Endothelial cell of umbilical vein (primary cell): ENCODE measurements around the gene NTN3. TPM values are rescaled to one million over a fixed set of nuclear protein-coding genes. Genes with fewer than 3 reads are reported as not detected.

ENCODE experiments used
- BruUV-seq: library from RNA; stranded (reverse); fragments of 400-500 nt; replicated peaks from 2 replicates; lab custom pipeline; 2021; lab: Mats Ljungman, UMichigan
- CTCF ChIA-PET: fragments of 300-600, 350-600 bp; sonication (Branson Sonifier 250); formaldehyde crosslinking; loops from one replicate; lab custom pipeline; 2021; ENCODE audit warnings: antibody characterized with exemption, inconsistent platforms; lab: Charles Lee
- POLR2A ChIA-PET: fragments of 300-600, 350-600 bp; sonication (Branson Sonifier 250); formaldehyde crosslinking; loops from one replicate; lab custom pipeline; 2021; ENCODE audit warnings: antibody characterized with exemption, inconsistent platforms; lab: Charles Lee
- DNase-seq: peaks from one replicate; pipeline ENCODE4 v3.0.0-alpha.2; 2011; ENCODE audit warnings: low read depth, low spot score
- FAIRE-seq: peaks from 2 replicates; lab custom pipeline; 2011; peaks lifted over from hg19 to GRCh38; lab: Jason Lieb, UNC
- H2AFZ ChIP-seq: 2 replicates; pipeline ENCODE4 v1.6.0; 2012; ENCODE audit warnings: low read depth, low read length, control low read depth, inconsistent platforms
- H3K27ac ChIP-seq: 2 replicates; pipeline ENCODE4 v1.5.1; 2011; ENCODE audit warnings: low read depth, mild to moderate bottlenecking, control low read depth, low read length, moderate library complexity; ENCODE audit not compliant: insufficient read depth
- H3K27me3 ChIP-seq, 2 experiments: 2 replicates each; pipeline versions ENCODE4 v1.6.0 to v1.6.1; 2011; ENCODE audit warnings: low read length in 2 of 2, mixed read lengths in 1 of 2; ENCODE audit not compliant: control insufficient read depth in 2 of 2, insufficient read depth in 2 of 2
- H3K36me3 ChIP-seq, 2 experiments: 2 replicates in 1 of 2; 3 replicates in 1 of 2; pipeline ENCODE4 v1.5.1; 2011; ENCODE audit warnings: low read length in 2 of 2, mild to moderate bottlenecking in 1 of 2, moderate library complexity in 1 of 2; ENCODE audit not compliant: control insufficient read depth in 2 of 2, insufficient read depth in 2 of 2; ENCODE audit errors: extremely low read depth in 1 of 2
- H3K4me1 ChIP-seq: 3 replicates; pipeline ENCODE4 v1.5.1; 2011; ENCODE audit warnings: mild to moderate bottlenecking, low read length; ENCODE audit not compliant: control insufficient read depth, insufficient read depth; ENCODE audit errors: extremely low read depth
- H3K4me2 ChIP-seq: 2 replicates; pipeline ENCODE4 v1.6.1; 2011; ENCODE audit warnings: low read length, control low read depth, mixed read lengths; ENCODE audit not compliant: insufficient read depth
- H3K4me3 ChIP-seq, 3 experiments: fragments of 200-600 bp in 1 of 3; sonication (generic), shearing (Covaris generic) in 1 of 3; replicated peaks in 1 of 3; 2 replicates each; pipeline ENCODE4 v1.5.1; 2011 to 2016; ENCODE audit warnings: control low read depth in 3 of 3, low read length in 3 of 3, mild to moderate bottlenecking in 2 of 3, inconsistent platforms in 1 of 3, low read depth in 1 of 3, moderate library complexity in 1 of 3; ENCODE audit not compliant: insufficient read depth in 1 of 3
- H3K79me2 ChIP-seq: 2 replicates; pipeline ENCODE4 v1.6.0; 2012; ENCODE audit warnings: low read length, inconsistent platforms; ENCODE audit not compliant: control insufficient read depth, insufficient read depth
- H3K9ac ChIP-seq: replicated peaks from 2 replicates; pipeline ENCODE3; 2011; ENCODE audit warnings: low read length, control low read depth; ENCODE audit not compliant: insufficient read depth; ENCODE audit errors: extremely low read depth
- H3K9me1 ChIP-seq: replicated peaks from 3 replicates; pipeline ENCODE4 v1.6.0; 2011; ENCODE audit warnings: mild to moderate bottlenecking, low read length; ENCODE audit not compliant: control insufficient read depth, insufficient read depth; ENCODE audit errors: extremely low read depth
- H3K9me3 ChIP-seq: replicated peaks from 2 replicates; pipeline ENCODE4 v1.5.1; 2012; ENCODE audit warnings: low read length, inconsistent platforms; ENCODE audit not compliant: control insufficient read depth, insufficient read depth
- H4K20me1 ChIP-seq: replicated peaks from 2 replicates; pipeline ENCODE3; 2011; ENCODE audit warnings: mild to moderate bottlenecking, low read length; ENCODE audit not compliant: control insufficient read depth, insufficient read depth; ENCODE audit errors: extremely low read depth
- CTCF ChIP-seq, 2 donors: IDR thresholded peaks; 1 replicate in 1 of 2; 2 replicates in 1 of 2; pipeline ENCODE4 v1.5.1; 2011; ENCODE audit warnings: low read length in 2 of 2, mild to moderate bottlenecking in 2 of 2, moderate library complexity in 2 of 2, control low read depth in 1 of 2, inconsistent platforms in 1 of 2, low read depth in 1 of 2; ENCODE audit not compliant: insufficient read depth in 1 of 2; ENCODE audit errors: extremely low read depth in 1 of 2
- EZH2 ChIP-seq: IDR thresholded peaks from 2 replicates; pipeline ENCODE4 v1.6.1; 2012; ENCODE audit warnings: borderline replicate concordance, low read depth, mild to moderate bottlenecking, moderate library complexity, low read length, inconsistent platforms; ENCODE audit not compliant: severe bottlenecking
- FOS ChIP-seq: IDR thresholded peaks from 2 replicates; pipeline ENCODE4 v1.6.1; 2011; ENCODE audit warnings: mild to moderate bottlenecking, low read length, moderate library complexity, borderline replicate concordance; ENCODE audit not compliant: insufficient read depth
- MAX ChIP-seq: IDR thresholded peaks from 2 replicates; pipeline ENCODE4 v1.6.1; 2011; ENCODE audit not compliant: insufficient read depth, insufficient read length
- MYC ChIP-seq: IDR thresholded peaks from one replicate; pipeline ENCODE4 v1.6.1; 2011; ENCODE audit warnings: mild to moderate bottlenecking, low read depth, low read length
- POLR2AphosphoS5 ChIP-seq: IDR thresholded peaks from 2 replicates; pipeline ENCODE4 v1.6.1; 2012; ENCODE audit warnings: low read depth, mild to moderate bottlenecking, control low read depth, low read length, moderate library complexity; ENCODE audit not compliant: insufficient read depth
- dilution Hi-C: fragments of 300-500 bp; cut with MboI; formaldehyde crosslinking; loops from one replicate; pipeline ENCODE4 v1.15.0; 2019; ENCODE audit warnings: low sequenced_read_pairs; ENCODE audit not compliant: extremely low pct_ligation_motif_present
- intact Hi-C: fragments of 100-400 bp; cut with micrococcal nuclease; formaldehyde crosslinking; loops from one replicate; pipeline ENCODE4 v1.10.0; 2022
- polyA plus RNA-seq, 4 experiments: library from polyadenylated mRNA; depleted of rRNA in 3 of 4; stranded (reverse) in 3 of 4; unstranded in 1 of 4; fragments of >200 nt; gene quantifications; 2 replicates each; pipeline versions ENCODE4 v1.2.1 to v1.2.3, GENCODE V29; 2011 to 2012; ENCODE audit warnings: missing spikeins in 1 of 4
- total RNA-seq: library from RNA; stranded (reverse); gene quantifications from 2 replicates; pipeline ENCODE4 v1.2.3, GENCODE V29; 2021

NTN3 gene
- total and polyA plus RNA-seq, 2 donors (not counting 3 experiments of a cell fraction or from before 2014, with no cell fraction given) = 0.15 TPM; not detected in 1

GRCh38 chr16:2470603-2471015 is 488 bp upstream of the NTN3 start:
- peaks cover 10% of the 10 kb centered on the region for H3K4me1 ChIP-seq
- ChIA-PET POLR2A (no interaction called here), CTCF (interaction anchor here (1.3 to 1.9 kb wide), 2 partner anchors 13 to 31 kb away, joined by 5 to 6 read pairs; no protein-coding TSS in a partner anchor)
- no peaks in the 10 kb centered on the region for H3K9me1 ChIP-seq
- no TSS peak for BruUV-seq
- FAIRE-seq (no peak), DNase-seq (no peak)
- no peak overlapping the region for H3K4me2 ChIP-seq
- no peak overlapping the region for H3K27ac ChIP-seq
- dilution Hi-C loops (no loop called here), intact Hi-C loops (no loop called here)
- no peak overlapping the region for H3K4me3 ChIP-seq
- no peak for TF ChIP-seq POLR2AphosphoS5
- peak; percentile 53 for TF ChIP-seq EZH2
- no peak for TF ChIP-seq MAX
- no peak for TF ChIP-seq MYC
- no peak for TF ChIP-seq CTCF (IDR thresholded peaks at IDR 0.05; ENCODE audit: extremely low read depth in 1 of 2, insufficient read depth in 1 of 2, low read depth in 1 of 2, low read length in 2 of 2)
- no peak for TF ChIP-seq FOS
- H2AFZ ChIP-seq = no peak overlapping the region
- peaks cover 18 to 22% of the 10 kb centered on the region in 2 experiments for H3K27me3 ChIP-seq
- no peaks in the 10 kb centered on the region for H4K20me1 ChIP-seq
- H3K9ac ChIP-seq = no peak overlapping the region
- H3K79me2 ChIP-seq = peaks cover under 1% of the 10 kb centered on the region
- H3K36me3 ChIP-seq = no peaks in the 10 kb centered on the region
- no peaks in the 10 kb centered on the region for H3K9me3 ChIP-seq
